Measurements from ENCODE around the gene ALDOB.

ALDOB gene

GRCh38 chr9:101380295-101380694, 55.3 kb downstream of the ALDOB start (continued):
- TF ChIP-seq ZC3H10 (CRISPR knock-in tag; IDR thresholded peaks at IDR 0.05), result no peak
- TF ChIP-seq, protein P1, sequence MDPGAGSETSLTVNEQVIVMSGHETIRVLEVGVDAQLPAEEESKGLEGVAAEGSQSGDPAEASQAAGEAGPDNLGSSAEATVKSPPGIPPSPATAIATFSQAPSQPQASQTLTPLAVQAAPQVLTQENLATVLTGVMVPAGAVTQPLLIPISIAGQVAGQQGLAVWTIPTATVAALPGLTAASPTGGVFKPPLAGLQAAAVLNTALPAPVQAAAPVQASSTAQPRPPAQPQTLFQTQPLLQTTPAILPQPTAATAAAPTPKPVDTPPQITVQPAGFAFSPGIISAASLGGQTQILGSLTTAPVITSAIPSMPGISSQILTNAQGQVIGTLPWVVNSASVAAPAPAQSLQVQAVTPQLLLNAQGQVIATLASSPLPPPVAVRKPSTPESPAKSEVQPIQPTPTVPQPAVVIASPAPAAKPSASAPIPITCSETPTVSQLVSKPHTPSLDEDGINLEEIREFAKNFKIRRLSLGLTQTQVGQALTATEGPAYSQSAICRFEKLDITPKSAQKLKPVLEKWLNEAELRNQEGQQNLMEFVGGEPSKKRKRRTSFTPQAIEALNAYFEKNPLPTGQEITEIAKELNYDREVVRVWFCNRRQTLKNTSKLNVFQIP (CRISPR knock-in tag; IDR thresholded peaks at IDR 0.05; ENCODE audit: borderline replicate concordance, low read depth), result no peak
- no peak for TF ChIP-seq ZNF565 (CRISPR knock-in tag; conservative IDR thresholded peaks at IDR 0.05; ENCODE audit: low read depth)

GRCh38 chr9:101376111-101376848, 59.3 kb downstream of the ALDOB start:
- TF ChIP-seq OSR1 (CRISPR knock-in tag; IDR thresholded peaks at IDR 0.05) (no peak), ISL1 (CRISPR knock-in tag; IDR thresholded peaks at IDR 0.05) (0 out of 2 replicates have a peak, but pooled peaks have one; percentile 33), PATZ1 (CRISPR knock-in tag; IDR thresholded peaks at IDR 0.05; ENCODE audit: borderline replicate concordance) (0 out of 2 replicates have a peak, but pooled peaks have one; percentile 33), ARNTL (CRISPR knock-in tag; IDR thresholded peaks at IDR 0.05; ENCODE audit: borderline replicate concordance, low read depth) (no peak)
- peak; percentile 98 for ATAC-seq

- no peak; the same call in 1 of the 3 replicates for ATAC-seq
- TF ChIP-seq BACH2 (CRISPR knock-in tag; IDR thresholded peaks at IDR 0.05; ENCODE audit: borderline replicate concordance) (no peak), OSR1 (CRISPR knock-in tag; IDR thresholded peaks at IDR 0.05) (no peak), RARB (CRISPR knock-in tag; IDR thresholded peaks at IDR 0.05) (no peak)
These were observed 60.0 kb downstream of the ALDOB start for GRCh38 chr9:101375546-101375945.

DNA sequence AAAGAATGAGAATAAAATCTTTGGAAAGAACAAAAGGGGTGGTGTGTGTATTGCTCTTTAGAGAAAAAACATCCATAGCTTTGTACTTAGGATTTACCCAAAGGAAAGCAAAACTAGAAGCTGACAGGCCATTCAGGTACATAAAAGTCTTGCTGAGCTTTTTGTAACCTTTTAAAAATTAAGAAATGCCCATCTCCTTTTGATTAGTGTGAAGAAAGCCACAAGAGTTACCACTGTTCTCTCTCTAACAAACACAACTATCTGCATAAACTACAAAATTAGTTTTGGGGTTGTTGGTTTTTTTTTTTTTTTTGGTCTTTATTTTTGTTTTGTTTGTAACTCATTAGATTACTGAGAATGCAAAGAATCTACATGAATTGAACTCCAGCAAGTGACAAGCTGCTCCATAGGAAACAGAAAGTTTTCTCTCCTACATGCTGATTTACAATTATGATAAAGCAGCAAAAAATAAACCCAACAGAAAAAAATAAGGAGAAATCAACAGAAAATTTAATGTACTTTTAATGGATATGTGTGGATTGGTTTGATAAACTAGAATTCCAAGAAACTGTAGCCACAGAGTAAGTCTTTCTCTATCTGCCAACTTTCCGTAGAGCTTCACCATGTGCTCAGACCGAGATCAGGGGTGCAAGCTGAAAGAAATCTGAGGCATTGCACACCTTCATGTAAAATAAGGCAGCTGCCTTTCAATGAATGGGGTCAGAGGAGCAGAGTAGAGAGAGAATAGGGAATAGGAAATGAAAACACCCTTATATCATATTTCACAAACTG, 63.1 kb downstream of the ALDOB start:
- TF ChIP-seq ZC3H10 (CRISPR knock-in tag; IDR thresholded peaks at IDR 0.05) (no peak), PATZ1 (CRISPR knock-in tag; IDR thresholded peaks at IDR 0.05; ENCODE audit: borderline replicate concordance) (no peak), RARB (CRISPR knock-in tag; IDR thresholded peaks at IDR 0.05) (no peak), ARNTL (CRISPR knock-in tag; IDR thresholded peaks at IDR 0.05; ENCODE audit: borderline replicate concordance, low read depth) (no peak)
- ATAC-seq, result no peak

DNA sequence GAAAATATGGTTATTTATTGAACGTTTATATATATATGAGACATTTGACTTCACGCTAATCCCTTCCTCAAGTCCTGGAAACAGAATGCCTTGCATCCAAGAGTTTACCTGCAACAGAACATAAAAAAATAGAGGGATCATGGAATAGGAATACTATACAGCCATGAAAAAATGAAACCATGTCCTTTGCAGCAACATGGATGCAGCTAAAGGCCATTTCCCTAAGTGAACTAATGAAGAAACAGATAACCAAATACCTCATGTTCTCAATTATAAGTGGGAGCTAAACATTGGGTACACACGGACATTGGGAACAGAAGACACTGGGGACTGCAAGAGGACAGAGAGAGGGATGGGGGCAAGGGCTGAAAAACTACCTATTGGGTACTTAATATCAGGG, 63.8 kb downstream of the ALDOB start:
- ATAC-seq, result no peak
- TF ChIP-seq ARNTL (CRISPR knock-in tag; IDR thresholded peaks at IDR 0.05; ENCODE audit: borderline replicate concordance, low read depth) (no peak), ZNF565 (CRISPR knock-in tag; conservative IDR thresholded peaks at IDR 0.05; ENCODE audit: low read depth) (no peak), ISL1 (CRISPR knock-in tag; IDR thresholded peaks at IDR 0.05) (no peak), TCF4 (CRISPR knock-in tag; IDR thresholded peaks at IDR 0.05; ENCODE audit: borderline replicate concordance) (no peak), RARB (CRISPR knock-in tag; IDR thresholded peaks at IDR 0.05) (no peak), ZNF8 (CRISPR knock-in tag; IDR thresholded peaks at IDR 0.05) (no peak), PATZ1 (CRISPR knock-in tag; IDR thresholded peaks at IDR 0.05; ENCODE audit: borderline replicate concordance) (no peak), CSDC2 (CRISPR knock-in tag; IDR thresholded peaks at IDR 0.05) (no peak)
- TF ChIP-seq, protein P2, sequence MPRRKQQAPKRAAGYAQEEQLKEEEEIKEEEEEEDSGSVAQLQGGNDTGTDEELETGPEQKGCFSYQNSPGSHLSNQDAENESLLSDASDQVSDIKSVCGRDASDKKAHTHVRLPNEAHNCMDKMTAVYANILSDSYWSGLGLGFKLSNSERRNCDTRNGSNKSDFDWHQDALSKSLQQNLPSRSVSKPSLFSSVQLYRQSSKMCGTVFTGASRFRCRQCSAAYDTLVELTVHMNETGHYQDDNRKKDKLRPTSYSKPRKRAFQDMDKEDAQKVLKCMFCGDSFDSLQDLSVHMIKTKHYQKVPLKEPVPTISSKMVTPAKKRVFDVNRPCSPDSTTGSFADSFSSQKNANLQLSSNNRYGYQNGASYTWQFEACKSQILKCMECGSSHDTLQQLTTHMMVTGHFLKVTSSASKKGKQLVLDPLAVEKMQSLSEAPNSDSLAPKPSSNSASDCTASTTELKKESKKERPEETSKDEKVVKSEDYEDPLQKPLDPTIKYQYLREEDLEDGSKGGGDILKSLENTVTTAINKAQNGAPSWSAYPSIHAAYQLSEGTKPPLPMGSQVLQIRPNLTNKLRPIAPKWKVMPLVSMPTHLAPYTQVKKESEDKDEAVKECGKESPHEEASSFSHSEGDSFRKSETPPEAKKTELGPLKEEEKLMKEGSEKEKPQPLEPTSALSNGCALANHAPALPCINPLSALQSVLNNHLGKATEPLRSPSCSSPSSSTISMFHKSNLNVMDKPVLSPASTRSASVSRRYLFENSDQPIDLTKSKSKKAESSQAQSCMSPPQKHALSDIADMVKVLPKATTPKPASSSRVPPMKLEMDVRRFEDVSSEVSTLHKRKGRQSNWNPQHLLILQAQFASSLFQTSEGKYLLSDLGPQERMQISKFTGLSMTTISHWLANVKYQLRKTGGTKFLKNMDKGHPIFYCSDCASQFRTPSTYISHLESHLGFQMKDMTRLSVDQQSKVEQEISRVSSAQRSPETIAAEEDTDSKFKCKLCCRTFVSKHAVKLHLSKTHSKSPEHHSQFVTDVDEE (CRISPR knock-in tag; IDR thresholded peaks at IDR 0.05), result no peak
- TF ChIP-seq, protein P3, sequence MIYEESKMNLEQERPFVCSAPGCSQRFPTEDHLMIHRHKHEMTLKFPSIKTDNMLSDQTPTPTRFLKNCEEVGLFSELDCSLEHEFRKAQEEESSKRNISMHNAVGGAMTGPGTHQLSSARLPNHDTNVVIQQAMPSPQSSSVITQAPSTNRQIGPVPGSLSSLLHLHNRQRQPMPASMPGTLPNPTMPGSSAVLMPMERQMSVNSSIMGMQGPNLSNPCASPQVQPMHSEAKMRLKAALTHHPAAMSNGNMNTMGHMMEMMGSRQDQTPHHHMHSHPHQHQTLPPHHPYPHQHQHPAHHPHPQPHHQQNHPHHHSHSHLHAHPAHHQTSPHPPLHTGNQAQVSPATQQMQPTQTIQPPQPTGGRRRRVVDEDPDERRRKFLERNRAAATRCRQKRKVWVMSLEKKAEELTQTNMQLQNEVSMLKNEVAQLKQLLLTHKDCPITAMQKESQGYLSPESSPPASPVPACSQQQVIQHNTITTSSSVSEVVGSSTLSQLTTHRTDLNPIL (CRISPR knock-in tag; IDR thresholded peaks at IDR 0.05; ENCODE audit: low read depth), result no peak
- TF ChIP-seq, protein P1 (CRISPR knock-in tag; IDR thresholded peaks at IDR 0.05; ENCODE audit: borderline replicate concordance, low read depth), result no peak
